GM21825 (cell line): Measurements from ENCODE around the gene WDR35.

Experiments used
- ATAC-seq: cut with Tn5 transposase; IDR thresholded peaks from one replicate; pipeline ENCODE4 v1.9.1; 2021; ENCODE audit warnings: mild to moderate bottlenecking, moderate library complexity; ENCODE audit not compliant: unreplicated experiment

The WDR35 gene

GRCh38 chr2:20011276-20012031 lies 21.5 kb upstream of the WDR35 start:
- no peak for ATAC-seq

- ATAC-seq: no peak
These were observed 18.8 kb upstream of the WDR35 start for GRCh38 chr2:20008703-20009102.

GRCh38 chr2:20005891-20006470 lies 16.1 kb upstream of the WDR35 start:
- ATAC-seq: no peak

- no peak for ATAC-seq
These were observed 15.2 kb upstream of the WDR35 start for GRCh38 chr2:20005067-20005627.

DNA sequence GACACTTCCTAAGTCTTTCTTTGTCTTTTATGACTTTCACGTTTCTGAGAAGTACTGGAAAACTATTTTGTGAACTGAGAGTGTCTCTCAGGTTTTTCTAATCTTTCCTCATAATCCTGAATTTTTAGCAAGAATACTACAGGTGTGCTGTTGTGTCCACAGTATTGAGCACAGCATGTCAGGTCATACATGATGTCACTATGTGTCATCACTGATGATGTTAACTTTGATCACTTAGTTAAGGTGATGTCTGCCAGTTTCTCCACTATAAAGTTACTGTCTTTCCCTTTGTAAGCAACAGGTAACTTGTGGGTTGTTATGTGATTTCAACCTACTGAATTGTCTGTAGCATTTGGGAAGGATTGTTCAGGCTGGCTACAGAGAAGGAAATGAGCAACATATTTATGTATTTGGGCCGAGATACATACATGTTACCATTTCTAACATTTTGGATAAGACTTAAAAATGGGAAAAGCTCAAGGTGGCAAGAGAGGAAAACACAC lies 11.5 kb upstream of the WDR35 start:
- ATAC-seq: no peak

GRCh38 chr2:19993731-19994130 lies 3.8 kb upstream of the WDR35 start:
- ATAC-seq: no peak

DNA sequence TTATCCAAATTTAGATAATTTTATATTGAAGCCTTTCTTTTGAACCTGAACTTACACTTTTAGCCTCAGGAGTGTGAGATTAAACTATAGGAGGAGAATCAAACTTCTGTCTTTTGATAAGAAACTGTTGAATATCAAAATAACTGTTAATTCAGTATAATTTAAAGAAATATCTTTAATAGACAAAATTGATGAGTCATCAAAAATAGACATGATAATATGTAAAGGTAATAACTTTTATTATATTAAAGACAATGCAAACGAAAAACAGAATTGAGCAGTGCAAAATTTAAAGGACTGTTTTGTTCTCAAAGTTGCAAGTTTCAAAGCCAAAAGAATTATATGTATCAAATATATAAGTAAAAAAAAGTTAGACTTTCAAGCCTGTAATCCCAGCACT lies 2.0 kb upstream of the WDR35 start:
- no peak for ATAC-seq

DNA sequence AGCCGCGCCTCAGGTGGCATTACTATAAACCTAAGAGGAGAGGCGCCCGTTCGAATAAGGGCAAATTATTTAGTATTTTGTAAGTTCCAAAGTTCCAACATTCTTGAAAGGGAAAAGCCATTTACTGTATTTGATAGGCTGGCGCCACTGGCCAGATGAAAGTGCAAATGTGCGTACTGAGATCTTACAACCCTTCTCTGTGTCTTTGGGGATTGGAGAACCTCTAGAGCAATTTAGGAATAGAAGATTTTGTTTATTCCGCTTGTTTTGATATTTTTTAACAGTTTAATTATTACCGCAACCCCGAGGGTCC lies 467 bp upstream of the WDR35 start:
- ATAC-seq: no peak

- ATAC-seq: no peak
These were observed 601 bp downstream of the WDR35 start for GRCh38 chr2:19989342-19989666.

GRCh38 chr2:19988600-19988999 lies 1.3 kb downstream of the WDR35 start:
- ATAC-seq: no peak

- ATAC-seq: peak; percentile 56
These were observed 2.0 kb downstream of the WDR35 start for GRCh38 chr2:19987936-19988335.

GRCh38 chr2:19982268-19982667 lies 7.6 kb downstream of the WDR35 start:
- no peak for ATAC-seq

DNA sequence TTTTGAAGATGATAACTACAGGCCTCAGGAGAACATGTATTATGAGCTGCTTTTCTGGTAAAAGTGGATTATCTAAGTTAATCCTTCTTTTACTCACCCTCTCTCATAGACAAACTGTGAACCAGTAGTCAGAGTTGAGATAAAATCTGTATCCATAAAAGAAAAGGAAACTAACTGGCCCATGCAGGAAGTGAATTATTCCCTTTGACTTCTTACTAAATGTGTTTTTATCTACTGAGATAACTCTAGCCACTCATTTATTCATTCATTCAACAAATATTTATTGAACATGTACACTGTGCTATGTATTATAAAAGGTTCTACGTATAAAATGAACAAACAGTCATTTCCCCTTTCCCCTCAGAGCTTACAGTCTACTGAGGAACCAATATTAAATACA lies 10.0 kb downstream of the WDR35 start:
- no peak for ATAC-seq

GRCh38 chr2:19973466-19973865 lies 16.4 kb downstream of the WDR35 start:
- ATAC-seq: no peak

- ATAC-seq: no peak
These were observed 18.2 kb downstream of the WDR35 start for GRCh38 chr2:19971691-19972090.

DNA sequence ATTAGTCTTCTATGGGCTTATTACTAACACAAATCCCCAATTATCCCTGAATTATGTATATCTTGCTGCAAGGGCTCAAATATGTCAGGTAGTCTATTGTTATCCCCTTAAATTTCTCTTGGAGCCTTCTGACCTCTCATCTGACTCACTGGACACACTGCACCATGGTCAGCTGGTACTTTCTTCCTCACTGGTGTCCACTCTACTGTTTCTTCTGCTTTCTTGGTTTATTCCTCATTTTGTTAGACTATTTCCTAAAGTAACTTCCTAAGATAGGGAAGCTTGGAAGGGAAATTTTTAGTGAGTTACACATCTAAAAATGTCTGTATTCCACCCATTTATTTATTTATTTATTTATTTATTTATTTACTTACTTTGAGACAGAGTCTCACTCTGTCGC lies 26.5 kb downstream of the WDR35 start:
- ATAC-seq: no peak

GRCh38 chr2:19955544-19956422 lies 34.1 kb downstream of the WDR35 start:
- peak; percentile 88 for ATAC-seq

DNA sequence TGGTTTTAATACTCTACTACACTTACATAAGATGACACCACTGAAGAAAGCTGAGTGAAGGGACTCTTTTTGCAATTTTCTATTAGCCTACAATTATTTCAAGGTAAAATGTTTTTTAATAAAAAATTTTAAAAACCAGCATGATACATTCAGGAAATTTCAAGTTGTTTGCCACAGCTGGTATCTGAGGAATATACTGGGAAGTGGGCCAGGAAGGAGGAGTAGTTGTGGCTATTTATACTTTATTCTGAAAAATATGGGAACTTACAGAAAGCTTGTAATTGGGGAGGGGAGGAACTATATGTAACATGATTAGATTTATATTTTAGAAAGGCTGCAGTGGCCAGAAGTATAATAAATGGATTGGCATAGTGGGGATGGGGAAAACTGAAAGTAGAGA lies 40.8 kb downstream of the WDR35 start:
- ATAC-seq: no peak

- ATAC-seq: no peak
These were observed 42.5 kb downstream of the WDR35 start for GRCh38 chr2:19947184-19947940.

GRCh38 chr2:19944205-19944845 lies 45.6 kb downstream of the WDR35 start:
- ATAC-seq: no peak
